GM18499 (cell line): Measurements from ENCODE around the gene IQSEC3.

Source experiments
- ATAC-seq: cut with Tn5 transposase; IDR thresholded peaks from one replicate; pipeline ENCODE4 v1.9.1; 2021; ENCODE audit warnings: moderate number of reproducible peaks; ENCODE audit not compliant: insufficient read depth, unreplicated experiment

IQSEC3 gene

DNA sequence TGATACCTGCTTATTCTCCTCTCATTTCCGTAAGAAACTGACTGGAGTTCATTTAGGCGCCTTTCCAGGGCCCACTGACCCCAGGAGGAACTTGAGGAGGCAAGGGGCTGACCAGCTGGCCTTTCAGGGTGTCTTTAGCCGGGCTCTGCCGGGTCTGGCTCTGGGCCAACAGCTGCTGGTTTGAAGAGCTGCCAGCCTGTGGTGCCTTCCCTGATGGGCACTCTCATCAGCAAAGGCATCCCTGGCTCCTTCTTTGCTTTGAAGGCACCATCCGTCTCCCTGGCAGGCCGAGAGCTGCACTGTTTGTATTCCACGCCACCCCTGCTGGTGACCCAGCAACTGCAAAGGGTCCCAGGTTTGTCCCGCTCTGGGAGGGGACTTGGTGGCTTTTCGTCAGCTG, 42.0 kb downstream of the IQSEC3 start:
- no peak for ATAC-seq

DNA sequence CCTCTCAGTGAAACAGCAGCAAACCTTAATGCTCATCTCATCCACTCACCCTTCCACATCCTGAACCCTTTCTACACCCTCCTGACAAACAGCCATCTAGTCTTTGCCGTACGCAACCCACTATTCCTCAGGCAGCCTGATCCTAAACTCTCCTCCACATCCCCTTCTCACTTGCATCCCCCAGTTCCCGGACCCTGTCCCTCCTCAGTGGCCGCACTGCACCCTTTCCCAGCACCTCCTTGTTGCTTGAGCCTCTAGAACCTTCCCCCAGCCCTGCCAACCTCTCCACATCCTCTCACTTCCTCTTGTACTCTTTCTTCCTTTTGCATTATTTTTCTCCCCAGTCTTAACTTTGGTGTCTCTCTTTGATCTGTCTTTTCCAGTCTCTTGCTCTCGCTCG, 42.9 kb downstream of the IQSEC3 start:
- ATAC-seq = no peak

DNA sequence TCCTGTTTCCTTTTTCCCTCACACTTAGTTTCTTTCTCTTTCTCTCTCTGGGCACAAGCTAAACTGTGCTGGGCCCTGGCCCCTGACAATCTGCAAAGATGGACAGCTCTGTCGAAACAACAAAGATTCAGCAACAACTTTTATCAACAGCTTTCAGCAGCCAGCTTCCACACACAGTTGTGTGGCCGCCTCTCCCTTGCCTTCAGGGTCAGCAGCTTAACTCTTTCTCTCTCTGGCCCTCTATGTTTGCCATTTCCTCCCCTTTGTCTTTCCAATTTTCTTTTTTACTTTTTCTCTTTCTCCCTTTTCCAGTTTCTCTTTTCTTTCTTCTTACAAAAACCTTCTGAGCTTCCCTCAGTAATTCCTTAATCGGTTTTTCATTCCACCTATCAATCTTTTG, 43.3 kb downstream of the IQSEC3 start:
- no peak for ATAC-seq

DNA sequence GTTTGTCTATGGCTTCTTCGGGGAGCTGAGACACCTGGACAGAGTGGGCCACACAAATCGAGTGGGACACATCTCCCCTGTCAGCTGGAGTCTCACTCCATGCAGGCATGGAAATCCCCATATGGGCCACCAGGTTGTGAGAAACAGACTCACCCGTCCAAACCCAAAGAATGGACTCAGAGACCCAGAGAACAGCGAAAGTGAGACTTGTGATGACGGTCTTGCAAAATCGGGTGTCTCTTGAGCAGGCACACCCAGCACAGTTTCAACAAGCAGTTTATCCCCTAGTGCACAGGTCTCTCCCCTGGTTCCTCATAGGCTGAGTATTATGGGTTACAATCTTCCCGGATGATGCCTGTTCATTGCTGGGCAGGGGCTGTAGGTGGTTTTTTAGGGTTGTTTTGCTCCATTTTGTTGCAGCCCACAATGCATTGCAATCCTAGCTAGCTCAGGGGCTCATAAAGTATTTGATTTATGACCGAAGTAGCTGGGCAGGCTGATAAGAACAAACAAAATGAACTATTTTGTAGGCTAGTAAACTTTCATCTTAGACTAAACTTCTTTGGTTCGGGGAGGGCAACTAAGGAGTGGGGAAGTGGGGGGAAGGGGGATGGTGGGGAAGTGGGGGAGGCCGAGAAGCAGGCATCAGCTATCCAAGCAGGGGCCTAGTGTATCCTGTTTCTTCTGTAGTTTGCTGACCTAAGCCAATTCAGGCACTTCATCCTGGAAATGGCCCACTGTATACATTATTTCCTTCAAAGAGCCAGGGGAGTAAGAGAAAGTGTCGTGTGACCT, 45.3 kb downstream of the IQSEC3 start:
- no peak for ATAC-seq

DNA sequence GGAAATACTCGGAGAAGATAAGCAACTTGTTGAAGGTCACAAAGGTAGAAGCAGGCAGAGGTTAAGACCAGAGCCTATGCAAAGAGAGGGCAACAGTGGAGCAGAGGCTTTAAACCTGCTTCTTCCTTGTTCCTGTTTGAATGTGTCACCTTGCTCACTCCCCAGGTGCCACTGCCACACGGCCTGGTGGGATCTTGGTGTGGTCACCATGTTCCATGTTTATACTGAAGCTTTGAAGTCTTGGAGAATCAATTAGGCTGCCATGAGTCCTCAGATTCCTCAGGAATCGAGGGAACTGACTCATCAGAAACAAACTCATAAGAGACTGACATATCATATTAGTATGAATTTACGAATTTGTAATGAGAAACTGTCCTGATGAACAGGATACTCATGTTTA, 46.8 kb downstream of the IQSEC3 start:
- ATAC-seq = no peak

DNA sequence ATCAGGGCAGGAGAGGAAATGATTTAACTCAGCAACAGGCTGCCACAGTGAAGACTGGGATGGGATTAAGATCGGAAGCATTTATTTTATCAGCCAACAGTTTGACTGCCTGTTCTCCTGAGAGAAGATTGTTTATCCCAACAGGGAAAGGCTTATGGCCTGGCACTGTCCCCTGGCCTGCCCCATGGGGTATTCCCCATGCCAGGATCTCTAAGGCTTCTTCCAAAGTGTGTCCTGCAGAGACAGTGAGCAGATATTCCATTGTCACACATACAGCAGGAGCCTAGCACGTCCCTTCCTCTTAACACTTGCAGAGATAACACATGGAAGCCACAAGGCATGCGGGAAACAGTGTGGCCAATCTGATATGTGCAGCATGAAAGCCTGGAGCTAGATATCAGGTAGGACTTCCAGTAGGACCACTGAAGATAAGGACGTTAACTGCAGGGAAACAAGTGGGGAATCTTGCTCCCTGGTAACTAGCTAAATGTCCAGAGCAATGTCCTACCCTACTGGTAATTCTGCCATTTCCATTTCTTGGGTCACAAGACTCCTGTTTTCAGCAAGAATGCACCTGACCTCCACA, 48.2 kb downstream of the IQSEC3 start:
- ATAC-seq = no peak

DNA sequence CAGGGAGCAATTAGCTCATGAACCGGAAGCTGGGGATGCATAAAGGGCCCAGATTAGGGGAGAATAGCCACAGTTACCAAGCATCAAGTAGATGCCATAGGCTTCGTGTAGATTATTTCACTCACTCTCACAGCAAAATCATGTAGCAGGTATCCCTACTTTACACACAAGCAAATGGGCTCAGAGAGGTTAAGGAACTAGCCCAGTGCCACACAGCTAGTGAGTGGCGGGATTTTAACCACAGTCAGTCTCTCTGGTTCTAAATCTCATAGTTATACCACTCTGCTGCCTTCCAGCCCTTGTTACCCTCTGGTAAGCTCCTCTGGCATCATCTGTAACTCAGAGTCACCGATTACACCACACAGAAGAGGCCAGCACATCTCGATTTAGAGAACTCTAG, 49.0 kb downstream of the IQSEC3 start:
- no peak for ATAC-seq

DNA sequence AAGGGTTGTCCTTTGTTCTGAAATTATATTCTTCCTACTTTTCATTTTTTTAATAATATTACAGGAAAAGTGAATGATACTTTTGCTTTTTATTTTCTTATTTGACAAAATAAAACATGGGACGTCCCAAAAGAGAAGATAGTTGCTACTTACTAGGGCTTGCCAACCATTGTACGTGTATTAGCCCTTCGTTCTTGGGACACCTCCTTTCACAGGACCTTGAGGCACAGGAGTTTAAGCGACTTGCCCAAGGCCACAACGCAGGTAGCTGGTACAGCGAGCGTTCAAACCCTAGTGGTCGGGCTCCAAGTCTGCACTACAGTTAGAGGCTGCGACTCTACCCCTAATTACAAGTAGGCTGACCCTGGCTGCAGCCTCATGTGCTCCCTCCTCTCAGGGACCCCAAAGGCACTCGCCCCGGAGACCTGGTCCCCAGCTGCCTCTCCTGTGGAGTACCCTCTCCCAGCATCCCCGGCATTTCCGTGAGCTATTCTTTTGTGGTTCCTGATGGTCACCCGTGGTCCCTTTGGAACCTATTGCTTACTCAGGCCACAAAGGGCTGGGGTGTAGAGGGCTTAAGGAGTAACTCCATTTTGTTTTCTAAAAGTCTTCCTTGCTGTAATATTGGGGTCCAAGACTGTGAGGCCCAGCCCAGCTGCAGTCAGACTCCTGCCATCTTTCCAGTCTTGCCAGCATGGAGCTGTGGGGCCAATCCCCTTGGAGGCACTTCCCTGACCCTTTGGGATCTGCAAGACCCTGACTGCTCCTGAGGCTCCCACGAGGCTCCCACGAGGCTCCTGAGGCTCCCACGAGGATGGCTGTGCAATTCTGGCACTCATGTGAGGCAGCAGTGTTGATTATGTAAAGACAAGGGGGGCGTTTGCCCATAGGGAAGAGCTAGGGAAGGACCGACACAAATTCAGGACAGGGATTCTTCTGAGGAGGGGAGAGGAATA, 49.7 kb downstream of the IQSEC3 start:
- no peak for ATAC-seq

DNA sequence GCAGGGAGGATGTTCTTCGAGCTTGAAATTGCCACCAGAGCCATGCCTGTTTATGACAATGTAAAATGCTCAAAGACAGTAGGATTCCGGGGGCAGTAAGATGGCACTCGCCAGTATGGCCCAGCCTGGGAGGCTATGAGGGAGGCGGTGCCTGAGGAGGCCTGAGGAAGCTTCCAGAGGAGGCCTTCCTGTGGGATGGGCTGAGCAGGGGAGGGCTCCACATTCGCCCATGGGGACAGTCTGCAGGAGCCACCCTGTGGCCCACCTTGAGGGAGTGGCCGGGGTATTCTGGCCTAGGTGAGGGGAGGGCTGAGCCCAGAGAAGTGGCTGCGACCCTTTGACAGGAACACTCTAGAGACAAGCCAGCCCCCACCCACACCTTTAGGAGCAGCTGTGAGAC, 50.7 kb downstream of the IQSEC3 start:
- no peak for ATAC-seq

DNA sequence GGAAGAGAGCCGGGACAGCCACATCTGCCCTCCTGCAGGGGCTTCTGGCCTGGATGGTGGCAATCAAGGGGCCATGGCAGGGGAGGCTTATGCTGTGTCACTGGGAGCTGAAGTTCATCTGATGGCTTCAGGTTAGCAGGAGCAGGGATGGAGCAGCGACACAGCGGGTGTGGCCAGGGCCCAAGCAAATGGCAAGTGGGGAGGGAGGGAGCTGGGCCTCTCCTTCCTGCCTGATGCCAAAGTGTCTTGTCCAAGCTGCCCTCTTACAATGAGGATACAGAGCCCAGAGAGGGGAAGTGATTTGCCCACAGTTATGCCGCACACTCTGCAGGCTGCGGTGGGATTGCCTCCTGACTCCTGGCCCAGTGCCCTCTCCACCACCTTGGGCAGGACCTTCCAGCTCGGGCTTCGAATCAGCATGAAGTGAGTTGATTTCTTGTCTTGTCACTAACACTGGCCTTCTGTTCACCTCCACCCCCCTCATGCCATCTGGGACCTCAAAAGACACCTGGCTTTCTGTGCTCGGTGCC, 51.3 kb downstream of the IQSEC3 start:
- ATAC-seq = no peak

DNA sequence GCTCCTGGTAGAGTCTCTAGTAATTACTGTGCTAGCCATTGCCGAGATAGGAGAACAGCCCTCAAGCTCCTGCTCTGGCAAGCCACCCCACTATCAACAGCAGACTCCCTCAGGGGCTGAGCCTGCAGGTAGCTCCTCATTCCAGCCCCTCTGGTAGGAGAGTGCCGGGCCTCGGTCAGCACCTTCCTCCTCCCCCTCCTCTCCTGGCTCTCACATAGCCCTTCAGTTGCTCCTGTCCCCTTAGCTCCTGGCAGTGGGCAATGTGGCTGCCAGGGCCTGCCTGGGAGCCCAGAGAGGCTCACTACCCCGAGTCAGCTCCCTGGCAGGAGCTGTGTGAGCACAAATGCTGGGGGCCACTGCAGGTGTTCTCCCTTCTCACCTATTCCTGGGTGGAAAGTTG, 52.0 kb downstream of the IQSEC3 start:
- ATAC-seq = no peak

DNA sequence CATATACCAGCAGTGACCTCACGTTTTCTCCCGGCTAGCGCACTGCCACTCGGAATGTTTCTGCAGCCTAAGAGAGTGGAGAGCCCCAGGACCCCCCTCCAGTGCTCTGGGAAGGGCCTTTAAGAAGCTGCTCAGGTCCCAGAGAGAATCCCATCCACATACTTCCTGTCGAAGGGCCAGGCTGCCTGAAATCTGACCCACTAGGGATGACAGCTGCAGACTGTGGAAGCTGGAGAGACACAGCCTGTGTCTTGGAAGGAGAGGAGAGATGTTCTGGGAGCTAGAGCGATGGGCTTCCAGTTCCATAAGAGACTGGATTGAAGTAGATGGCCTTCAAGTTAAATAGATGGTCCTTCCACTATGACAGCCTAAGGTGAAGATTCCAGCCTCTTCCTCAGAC, 54.4 kb downstream of the IQSEC3 start:
- no peak for ATAC-seq

DNA sequence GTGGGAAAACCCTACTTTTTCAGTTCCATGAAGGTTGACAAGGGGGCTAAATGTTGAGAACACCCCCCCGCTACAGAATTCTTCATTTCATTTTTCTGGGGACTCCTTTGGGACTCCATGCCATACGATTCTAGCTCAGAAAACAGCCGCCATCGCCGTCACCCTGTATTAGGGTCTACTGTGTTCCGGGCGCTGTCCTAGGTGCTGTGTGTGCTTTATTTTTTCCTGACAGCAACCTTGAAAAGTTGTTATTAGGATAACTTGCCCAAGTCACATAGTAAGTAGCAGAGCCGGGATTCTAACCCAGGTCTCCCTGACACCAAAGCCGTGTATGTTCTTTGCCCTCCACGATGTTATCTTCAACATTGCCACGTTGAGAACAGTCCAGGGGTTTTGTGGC, 55.1 kb downstream of the IQSEC3 start:
- no peak for ATAC-seq

DNA sequence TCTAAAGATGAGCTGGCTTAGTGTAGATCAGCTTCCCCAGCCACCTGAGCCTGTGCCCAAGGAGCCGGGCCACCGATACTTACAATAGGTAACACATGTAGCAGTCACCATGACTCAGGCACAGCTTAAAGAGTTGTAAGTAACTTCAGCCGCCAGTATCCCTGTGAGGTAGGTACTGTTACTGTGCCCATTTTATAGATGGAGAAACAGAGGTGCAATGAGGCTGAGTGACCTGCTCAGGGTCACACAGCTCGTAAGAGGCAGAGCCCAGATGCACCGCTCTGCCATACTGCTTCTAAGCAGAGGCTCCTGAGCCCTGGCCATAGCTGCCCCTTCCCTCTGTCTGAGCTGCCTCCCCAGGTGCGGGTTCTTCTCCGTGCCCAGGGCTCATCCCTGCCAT, 58.5 kb downstream of the IQSEC3 start:
- ATAC-seq = no peak

DNA sequence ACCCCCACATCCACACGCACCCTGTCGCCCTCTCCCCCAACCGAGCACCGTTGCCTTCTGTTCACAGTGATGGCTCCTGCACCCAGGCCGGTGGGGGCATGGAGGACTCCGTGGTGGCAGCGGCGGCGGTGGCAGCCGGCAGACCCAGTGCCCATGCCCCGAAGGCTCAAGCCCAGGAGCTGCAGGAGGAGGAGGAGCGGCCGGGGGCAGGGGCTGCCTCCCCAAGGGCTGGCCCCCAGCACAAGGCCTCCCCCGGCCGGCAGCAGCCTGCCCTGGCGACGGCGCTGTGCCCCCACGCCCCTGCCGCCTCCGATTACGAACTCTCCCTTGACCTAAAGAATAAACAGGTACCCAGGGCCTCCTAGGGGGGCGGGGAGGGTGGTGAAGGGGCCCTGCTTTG, 59.0 kb downstream of the IQSEC3 start:
- ATAC-seq = no peak

DNA sequence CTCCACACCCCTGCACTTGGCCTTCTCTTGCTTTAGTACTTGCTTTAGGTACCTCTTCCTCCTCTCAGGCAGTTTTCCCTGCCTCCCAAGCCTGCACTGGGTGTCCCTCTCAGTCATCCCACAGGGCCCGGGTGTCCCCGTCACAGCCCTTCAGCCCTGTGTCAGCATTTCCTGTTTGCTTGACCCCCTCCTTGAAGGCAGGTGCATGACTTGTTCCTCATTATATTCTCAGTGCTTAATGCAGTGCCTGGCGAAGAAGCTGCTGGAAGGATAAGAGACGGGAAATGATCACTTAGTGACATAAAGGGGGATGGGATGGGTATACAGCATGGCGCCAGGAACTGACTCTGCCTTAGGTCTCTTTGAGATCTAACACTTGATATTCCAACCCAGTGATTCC, 61.5 kb downstream of the IQSEC3 start:
- no peak for ATAC-seq

DNA sequence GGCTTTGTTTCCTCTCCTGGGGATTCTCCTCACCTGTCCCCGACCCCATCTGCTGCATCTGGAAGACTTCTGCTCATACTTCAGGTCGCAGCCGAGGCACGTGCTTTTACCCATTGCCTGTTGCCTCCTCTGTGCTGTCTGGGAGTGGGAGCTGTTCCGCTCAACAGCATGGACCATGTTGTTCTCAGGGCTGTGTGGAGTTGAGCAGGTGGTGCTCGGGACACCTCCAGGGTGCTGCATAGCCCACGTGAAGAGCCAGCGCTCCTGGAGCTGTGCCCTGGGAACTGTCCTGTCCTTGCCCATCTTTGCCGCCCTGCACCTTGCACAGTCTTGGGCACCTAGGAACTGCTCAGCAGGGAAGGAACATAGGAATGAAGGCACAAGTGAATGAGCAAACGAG, 62.4 kb downstream of the IQSEC3 start:
- no peak for ATAC-seq

DNA sequence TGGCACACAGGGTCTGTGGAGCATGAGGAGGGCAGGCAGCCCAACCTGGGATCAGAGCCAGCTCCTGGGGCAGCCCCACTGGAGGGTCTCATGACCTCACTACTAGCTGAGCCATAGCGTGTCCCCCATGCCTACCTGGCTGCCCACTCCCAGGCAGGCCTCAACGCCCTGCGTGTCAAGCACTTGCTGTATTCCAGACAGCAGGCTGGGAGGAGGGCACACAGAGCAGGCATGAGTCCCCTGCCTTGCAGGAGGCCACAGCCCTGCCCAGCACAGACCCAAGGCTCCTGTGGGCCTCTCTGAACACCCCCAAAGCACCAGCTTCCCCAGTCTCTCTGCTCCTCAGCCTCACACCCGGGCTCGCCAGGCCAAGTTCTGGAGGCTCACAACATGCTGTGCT, 64.0 kb downstream of the IQSEC3 start:
- ATAC-seq = no peak

DNA sequence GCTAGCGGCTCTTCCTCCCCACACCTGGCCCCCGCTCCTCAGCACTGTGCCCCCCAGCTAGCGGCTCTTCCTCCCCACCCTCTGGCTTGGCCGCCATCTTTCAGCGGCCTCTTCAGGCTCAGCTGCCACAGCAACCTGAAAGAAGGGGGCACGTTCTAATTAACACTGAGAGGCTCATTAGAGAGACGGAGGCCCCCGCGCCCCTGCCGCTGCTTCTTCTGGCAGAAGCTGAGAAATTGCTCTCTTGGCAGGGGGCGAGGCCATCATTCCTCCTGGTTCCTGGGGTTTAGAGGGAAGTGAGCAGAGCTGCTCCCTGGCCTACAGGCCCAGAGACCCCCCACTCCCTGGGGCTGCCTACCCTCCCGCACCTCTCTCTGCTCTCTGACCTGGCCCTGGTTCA, 64.4 kb downstream of the IQSEC3 start:
- ATAC-seq = no peak

DNA sequence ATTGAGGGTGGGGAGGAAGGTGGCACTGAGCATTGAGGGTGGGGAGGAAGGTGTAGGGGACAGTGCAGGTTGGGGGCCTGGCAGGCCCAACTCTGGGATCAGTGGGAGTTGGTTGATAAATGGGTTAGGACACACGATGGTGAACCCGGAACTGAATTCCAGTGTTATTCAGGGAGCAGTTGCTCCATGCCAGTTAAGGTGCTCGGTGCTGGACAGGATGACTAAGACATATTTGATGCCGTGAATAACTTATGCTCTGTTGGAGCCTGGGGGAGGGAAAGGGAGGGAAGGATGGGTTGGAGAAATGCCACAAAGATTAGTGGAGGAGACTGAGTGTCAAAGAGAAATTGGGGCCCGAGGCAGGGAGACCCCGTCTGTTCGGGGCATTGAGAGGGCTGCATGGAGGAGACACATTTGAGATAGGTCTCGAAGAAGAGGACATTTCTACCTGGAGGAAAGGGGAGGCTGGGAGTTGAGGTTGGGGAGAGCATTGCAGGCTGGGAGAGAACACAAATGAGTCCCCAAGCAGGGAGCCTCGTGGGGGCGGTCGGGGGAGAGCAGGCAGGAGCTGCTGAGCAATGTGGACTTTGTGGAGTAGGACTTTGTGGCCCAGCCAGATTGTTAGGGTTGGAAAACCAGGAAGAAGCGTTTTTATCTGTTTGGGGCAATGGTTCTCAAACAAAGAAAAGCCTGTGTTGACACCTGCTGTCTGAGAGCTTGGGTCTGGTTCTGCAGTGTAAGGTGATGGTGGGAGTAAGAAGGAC, 65.3 kb downstream of the IQSEC3 start:
- ATAC-seq = no peak
